DND-41 (cell line): ENCODE data around the gene REM2.

Source experiments
- ATAC-seq: fragments of 200-7000 bp; cut with Tn5 transposase; 3 replicates; pipeline ENCODE4 v1.9.1; 2021; ENCODE audit warnings: low read depth; ENCODE audit not compliant: insufficient read depth
- DNase-seq: peaks from one replicate; pipeline ENCODE4 v3.0.0-alpha.2; 2020
- H2AFZ ChIP-seq: 2 replicates; pipeline ENCODE4 v1.6.0; 2012; ENCODE audit warnings: low read depth, low read length
- H3K27ac ChIP-seq: 2 replicates; pipeline ENCODE4 v1.5.1; 2012; ENCODE audit warnings: low read length, inconsistent platforms
- H3K27me3 ChIP-seq: fragments of 200-600 bp; sonication (generic); 2 replicates; pipeline ENCODE4 v1.6.0; 2012; ENCODE audit warnings: low read length, mild to moderate bottlenecking, inconsistent platforms; ENCODE audit not compliant: insufficient read depth, poor library complexity
- H3K36me3 ChIP-seq: 2 replicates; pipeline ENCODE4 v1.5.1; 2012; ENCODE audit warnings: low read length, inconsistent platforms; ENCODE audit not compliant: insufficient read depth
- H3K4me1 ChIP-seq: 2 replicates; pipeline ENCODE4 v1.5.1; 2012; ENCODE audit warnings: mild to moderate bottlenecking, low read length; ENCODE audit not compliant: insufficient read depth
- H3K4me2 ChIP-seq: 2 replicates; pipeline ENCODE4 v1.6.0; 2012; ENCODE audit warnings: mild to moderate bottlenecking, moderate library complexity, low read length, inconsistent platforms; ENCODE audit not compliant: insufficient read depth
- H3K4me3 ChIP-seq, 2 experiments: fragments of 200-600 bp in 1 of 2; shearing (Covaris generic) in 1 of 2; 2 replicates each; pipeline ENCODE4 v1.5.1; 2012 to 2016; ENCODE audit warnings: inconsistent platforms in 2 of 2, low read length in 2 of 2, mild to moderate bottlenecking in 2 of 2, low read depth in 1 of 2, moderate library complexity in 1 of 2
- H3K79me2 ChIP-seq: 2 replicates; pipeline ENCODE4 v1.6.0; 2012; ENCODE audit warnings: low read length, inconsistent platforms; ENCODE audit not compliant: insufficient read depth
- H3K9ac ChIP-seq: 2 replicates; pipeline ENCODE4 v1.6.0; 2012; ENCODE audit warnings: low read depth, mild to moderate bottlenecking, inconsistent platforms, low read length, moderate library complexity
- H3K9me3 ChIP-seq: 2 replicates; pipeline ENCODE4 v1.5.1; 2012; ENCODE audit warnings: low read length, moderate library complexity, mild to moderate bottlenecking, inconsistent platforms; ENCODE audit not compliant: insufficient read depth, severe bottlenecking
- H4K20me1 ChIP-seq: 2 replicates; pipeline ENCODE4 v1.6.0; 2012; ENCODE audit warnings: low read length; ENCODE audit not compliant: insufficient read depth
- CTCF ChIP-seq: IDR thresholded peaks from 2 replicates; pipeline ENCODE4 v1.5.1; 2012; ENCODE audit warnings: borderline replicate concordance, low read length, moderate library complexity, mild to moderate bottlenecking; ENCODE audit not compliant: poor library complexity, severe bottlenecking; ENCODE audit errors: extremely low read depth
- EZH2 ChIP-seq: IDR thresholded peaks from 3 replicates; pipeline ENCODE4 v1.6.1; 2012; ENCODE audit warnings: borderline replicate concordance, low read depth, mild to moderate bottlenecking, moderate library complexity, low read length, inconsistent platforms; ENCODE audit not compliant: severe bottlenecking

Gene REM2

GRCh38 chr14:22847661-22848341, 35.2 kb upstream of the REM2 start:
- ATAC-seq (no peak), DNase-seq (no peak)
- Histone ChIP-seq H3K79me2 (no peaks in the 10 kb centered on the region), H3K27ac (no peak overlapping the region), H3K4me1 (peaks cover under 1% of the 10 kb centered on the region; the same call in 1 of the 2 replicates), H3K4me2 (no peak overlapping the region), H3K36me3 (no peaks in the 10 kb centered on the region), H3K4me3 (no peak overlapping the region), H4K20me1 (peaks cover 16% of the 10 kb centered on the region), H3K9me3 (no peaks in the 10 kb centered on the region), H2AFZ (no peak overlapping the region), H3K9ac (no peak overlapping the region), H3K27me3 (peaks cover 22% of the 10 kb centered on the region)
- TF ChIP-seq EZH2 (no peak), CTCF (peak; percentile 17)

- DNase-seq = no peak
- Histone ChIP-seq H3K4me2 (no peak overlapping the region), H3K9ac (no peak overlapping the region)
These were observed 34.5 kb upstream of the REM2 start for GRCh38 chr14:22848351-22849164.

GRCh38 chr14:22849212-22849819, 33.7 kb upstream of the REM2 start:
- Histone ChIP-seq H3K27ac (no peak overlapping the region), H3K27me3 (peaks cover 20% of the 10 kb centered on the region), H3K9ac (no peak overlapping the region), H4K20me1 (peaks cover 16% of the 10 kb centered on the region), H3K4me1 (peaks cover 9% of the 10 kb centered on the region), H2AFZ (no peak overlapping the region), H3K79me2 (no peaks in the 10 kb centered on the region), H3K36me3 (no peaks in the 10 kb centered on the region), H3K4me2 (no peak overlapping the region), H3K4me3 (no peak overlapping the region), H3K9me3 (no peaks in the 10 kb centered on the region)
- DNase-seq (no peak), ATAC-seq (no peak)
- TF ChIP-seq CTCF (no peak), EZH2 (no peak)

More at GRCh38 chr14:22848351-22849164, 34.5 kb upstream of the REM2 start:
- no peak overlapping the region for H3K27ac ChIP-seq
- ATAC-seq = no peak
- H3K9me3 ChIP-seq = no peaks in the 10 kb centered on the region
- H3K4me1 ChIP-seq = peaks cover 8% of the 10 kb centered on the region
- TF ChIP-seq EZH2 = no peak
- TF ChIP-seq CTCF = no peak
- peaks cover 20% of the 10 kb centered on the region for H3K27me3 ChIP-seq
- no peak overlapping the region for H3K4me3 ChIP-seq
- no peaks in the 10 kb centered on the region for H3K79me2 ChIP-seq
- no peak overlapping the region for H2AFZ ChIP-seq
- no peaks in the 10 kb centered on the region for H3K36me3 ChIP-seq
- peaks cover 16% of the 10 kb centered on the region for H4K20me1 ChIP-seq
